Measurements from ENCODE around the gene SETD5. TPM values are rescaled to one million over a fixed set of nuclear protein-coding genes. Genes with fewer than 3 reads are reported as not detected.

The SETD5 gene
- total and polyA plus RNA-seq, 7 donors, result 8.6 to 149 (median 69.9) TPM

DNA sequence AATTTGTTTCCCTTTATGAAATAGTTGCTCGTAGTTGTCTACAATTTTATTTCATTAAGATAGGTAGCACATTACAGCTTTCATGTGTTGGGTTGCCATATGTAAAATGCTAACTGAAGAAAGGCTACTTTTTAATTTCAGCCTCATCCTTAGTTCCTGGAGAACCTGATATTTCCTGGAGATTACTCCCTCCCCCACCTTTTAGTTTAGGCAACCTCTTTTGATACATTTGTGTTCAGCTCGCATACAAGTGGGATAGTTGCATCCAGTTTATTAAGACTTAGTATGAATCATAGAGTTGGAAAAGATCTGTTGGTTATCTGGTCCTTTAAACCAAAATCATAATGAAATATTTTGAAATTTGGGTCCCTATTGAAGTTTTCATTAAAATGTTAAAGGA lies 6.0 kb downstream of the SETD5 start:
- Histone ChIP-seq H3K9me3 (no peaks in the 10 kb centered on the region), H3K27me3 (no peaks in the 10 kb centered on the region), H3K36me3 (no peaks in the 10 kb centered on the region), H3K27ac (peak overlapping the region; percentile 56 to 99 (median 98)), H3K4me1 (peaks cover 0 to 97% (median 96%) of the 10 kb centered on the region in 4 donors), H3K4me3 (no peak overlapping the region)
- no peak for DNase-seq
- 59 to 69% methylated on average over 2 of the region's 2 CpGs for WGBS, 2 donors
- intact Hi-C loops (cut with DNase I), result no loop called here
- no peak for TF ChIP-seq CTCF (IDR thresholded peaks at IDR 0.05)
- TF ChIP-seq POLR2A (IDR thresholded peaks at IDR 0.05), result no peak
- no peak for TF ChIP-seq EP300 (IDR thresholded peaks at IDR 0.05)
- no peak for TF ChIP-seq POLR2AphosphoS5 (IDR thresholded peaks at IDR 0.05)

DNA sequence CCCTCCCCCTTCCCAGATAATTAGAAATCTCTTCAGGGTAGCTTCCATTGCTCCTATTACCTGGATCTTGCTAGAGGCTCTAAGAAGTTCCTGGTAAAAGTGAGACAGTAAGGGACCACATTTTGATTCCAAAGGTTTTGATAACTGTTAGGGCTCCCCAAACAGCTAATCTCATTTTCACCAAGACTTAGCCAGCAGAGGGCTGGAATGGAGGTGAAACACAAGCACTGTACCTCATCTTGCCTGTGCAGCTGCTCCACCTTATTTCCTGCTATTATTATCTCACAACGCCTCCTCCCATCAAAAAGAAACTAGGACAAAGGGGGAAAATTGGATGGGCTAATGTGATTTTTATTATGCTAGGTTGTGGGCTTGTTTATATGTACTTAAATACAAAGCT lies 7.3 kb downstream of the SETD5 start:
- WGBS, 2 donors, result 7 to 18% methylated on average over 1 of the region's 1 CpG
- peaks cover 0 to 100% (median 96%) of the 10 kb centered on the region in 4 donors for H3K4me1 ChIP-seq
- H3K36me3 ChIP-seq, result no peaks in the 10 kb centered on the region
- TF ChIP-seq POLR2A (IDR thresholded peaks at IDR 0.05) (no peak), EP300 (IDR thresholded peaks at IDR 0.05) (no peak), CTCF (IDR thresholded peaks at IDR 0.05) (no peak), POLR2AphosphoS5 (IDR thresholded peaks at IDR 0.05) (no peak)
- no peaks in the 10 kb centered on the region for H3K9me3 ChIP-seq
- no peak for DNase-seq
- H3K27me3 ChIP-seq, result no peaks in the 10 kb centered on the region
- intact Hi-C loops (cut with DNase I), result no loop called here
- H3K4me3 ChIP-seq, result no peak overlapping the region
- peak overlapping the region; percentile 5 to 99 (median 71) for H3K27ac ChIP-seq

- intact Hi-C loops (cut with DNase I), result no loop called here
- Histone ChIP-seq H3K27ac (peak overlapping the region; percentile 9 to 99 (median 71)), H3K27me3 (no peaks in the 10 kb centered on the region), H3K36me3 (no peaks in the 10 kb centered on the region), H3K4me1 (peaks cover 0 to 100% (median 94%) of the 10 kb centered on the region in 4 donors), H3K9me3 (no peaks in the 10 kb centered on the region), H3K4me3 (no peak overlapping the region)
- 34 to 63% methylated on average over 3 of the region's 3 CpGs for WGBS, 2 donors
- no peak for DNase-seq
- TF ChIP-seq CTCF (IDR thresholded peaks at IDR 0.05) (no peak), POLR2A (IDR thresholded peaks at IDR 0.05) (no peak), POLR2AphosphoS5 (IDR thresholded peaks at IDR 0.05) (no peak), EP300 (IDR thresholded peaks at IDR 0.05) (no peak)
Measured at GRCh38 chr3:9405756-9406155, 8.3 kb downstream of the SETD5 start.

- Histone ChIP-seq H3K4me1 (peaks cover 0 to 100% (median 91%) of the 10 kb centered on the region in 4 donors), H3K9me3 (no peaks in the 10 kb centered on the region), H3K27ac (peak overlapping the region in 2 of 4 donors; percentile 54 to 99), H3K36me3 (no peaks in the 10 kb centered on the region), H3K4me3 (no peak overlapping the region), H3K27me3 (no peaks in the 10 kb centered on the region)
- no peak for TF ChIP-seq EP300 (IDR thresholded peaks at IDR 0.05)
- TF ChIP-seq CTCF (IDR thresholded peaks at IDR 0.05), result no peak
- no peak for TF ChIP-seq POLR2AphosphoS5 (IDR thresholded peaks at IDR 0.05)
- TF ChIP-seq POLR2A (IDR thresholded peaks at IDR 0.05), result no peak
- intact Hi-C loops (cut with DNase I), result no loop called here
- whole genome bisulfite sequencing, 2 donors, result 87 to 93% methylated on average over 7 of the region's 7 CpGs
- no peak for DNase-seq
Measured at GRCh38 chr3:9406856-9407626, 9.6 kb downstream of the SETD5 start.
